ENCODE measurements around the gene SPATA31D1.
A peak's percentile ranks its signal among the peaks of the same experiment; 100 is the strongest.

The SPATA31D1 gene

DNA sequence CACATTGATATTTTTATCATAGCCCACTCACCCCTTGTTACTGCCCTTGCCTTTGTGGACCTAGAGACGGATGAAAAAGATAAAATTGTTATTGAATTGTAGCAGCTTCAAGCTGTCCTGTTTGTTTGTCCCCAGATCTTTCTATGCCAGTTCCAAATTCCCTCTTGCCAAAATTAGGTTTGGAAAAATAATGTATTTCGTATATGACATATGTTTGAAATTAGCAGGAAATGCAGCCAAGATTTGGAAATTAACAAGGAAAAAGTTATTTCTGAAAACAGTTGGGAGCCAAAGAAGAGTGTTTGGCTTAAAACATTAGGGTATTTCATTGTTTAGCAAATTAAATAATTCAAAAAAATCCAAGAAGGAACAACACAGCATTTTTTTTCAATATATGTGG, 33.5 kb downstream of the SPATA31D1 start:
- DNase-seq = no peak

DNA sequence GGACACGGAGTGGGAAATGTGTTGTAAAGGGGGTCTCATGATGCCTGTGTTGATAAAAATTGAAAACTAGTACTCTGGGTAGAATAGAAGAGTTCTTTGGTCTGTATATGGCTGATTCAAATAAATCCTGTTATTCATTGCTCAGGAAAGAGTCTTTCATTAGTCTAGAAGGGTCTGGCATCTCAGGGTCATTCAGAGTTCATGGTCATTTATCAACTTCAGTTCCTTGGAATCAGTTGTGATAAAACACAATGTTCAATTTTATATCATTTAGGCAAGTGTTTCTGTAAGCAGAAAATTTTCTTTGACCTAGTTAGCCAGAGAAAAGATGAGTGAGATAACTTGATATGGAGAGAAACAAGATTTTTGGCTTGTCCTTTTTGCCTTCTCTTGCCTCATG, 36.3 kb downstream of the SPATA31D1 start:
- no peak for DNase-seq

DNA sequence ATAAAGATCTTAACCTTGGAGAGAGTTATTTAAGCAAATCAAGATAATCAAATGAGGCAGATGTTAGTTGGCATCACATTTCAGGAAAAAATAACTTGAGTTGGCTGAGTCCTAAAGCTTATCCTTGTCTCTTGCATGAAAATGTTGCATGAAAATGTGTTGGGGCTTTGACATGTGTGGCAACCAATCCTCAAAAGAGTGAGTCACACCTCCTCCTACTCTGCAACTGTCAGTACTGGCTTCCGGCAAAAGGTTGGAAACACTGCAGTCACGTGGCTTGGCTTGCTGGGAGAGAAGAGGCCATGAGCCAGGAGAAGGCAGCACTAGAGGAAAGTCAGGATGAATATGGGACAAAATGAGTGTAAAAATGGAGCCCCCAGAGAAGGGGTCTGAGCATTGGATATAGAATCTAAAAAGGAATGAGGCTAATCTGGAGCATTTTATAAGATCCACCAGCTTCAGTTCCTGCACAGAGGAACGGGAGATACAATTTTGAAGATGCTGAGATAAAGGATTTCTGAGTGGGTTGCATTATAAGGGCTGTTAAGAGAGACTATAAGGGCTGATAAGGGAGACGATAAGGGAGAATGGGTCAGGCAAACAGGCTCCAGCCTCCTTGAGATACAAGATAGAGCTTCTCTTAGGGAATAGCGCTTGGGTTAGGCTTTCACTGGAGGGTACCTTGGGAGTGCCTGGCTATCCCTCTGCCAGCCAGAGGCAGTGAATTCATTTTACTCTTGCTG, 43.1 kb downstream of the SPATA31D1 start:
- DNase-seq = peak; percentile 0

DNA sequence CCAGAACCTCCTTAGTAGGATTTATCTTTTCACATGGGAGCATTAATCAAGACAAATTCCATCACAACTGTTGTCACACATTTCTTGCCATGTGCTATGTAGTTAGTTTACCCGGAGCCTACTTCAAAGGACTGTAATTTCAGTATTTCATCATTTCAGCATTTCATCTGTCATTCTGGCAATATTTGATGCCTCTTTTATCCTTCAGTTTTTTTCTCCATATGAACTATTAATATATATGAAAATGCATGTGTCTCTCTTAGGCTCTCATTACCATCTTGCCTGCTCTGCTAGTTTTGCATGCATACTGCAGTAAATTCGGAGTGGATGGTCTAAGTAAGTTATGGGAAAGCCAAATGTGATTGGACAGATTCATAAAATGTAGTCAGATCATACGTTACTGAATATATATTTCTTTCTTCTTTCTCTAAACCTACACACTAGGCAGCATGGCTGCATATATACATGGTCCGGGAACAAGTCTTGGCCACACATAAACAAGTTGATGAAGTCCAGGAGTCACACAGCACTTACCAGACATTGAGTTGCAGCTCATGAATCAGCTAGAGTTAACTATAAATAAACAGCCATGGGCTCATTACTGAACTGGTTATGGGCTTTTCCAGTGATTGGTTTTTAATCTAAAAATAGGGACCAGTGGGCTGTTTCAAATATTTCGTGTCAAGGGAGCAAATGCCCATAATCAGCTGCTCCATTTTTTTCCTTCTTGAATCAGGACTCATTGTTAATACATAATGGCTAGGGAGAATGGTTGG, 46.6 kb downstream of the SPATA31D1 start:
- no peak for DNase-seq

DNA sequence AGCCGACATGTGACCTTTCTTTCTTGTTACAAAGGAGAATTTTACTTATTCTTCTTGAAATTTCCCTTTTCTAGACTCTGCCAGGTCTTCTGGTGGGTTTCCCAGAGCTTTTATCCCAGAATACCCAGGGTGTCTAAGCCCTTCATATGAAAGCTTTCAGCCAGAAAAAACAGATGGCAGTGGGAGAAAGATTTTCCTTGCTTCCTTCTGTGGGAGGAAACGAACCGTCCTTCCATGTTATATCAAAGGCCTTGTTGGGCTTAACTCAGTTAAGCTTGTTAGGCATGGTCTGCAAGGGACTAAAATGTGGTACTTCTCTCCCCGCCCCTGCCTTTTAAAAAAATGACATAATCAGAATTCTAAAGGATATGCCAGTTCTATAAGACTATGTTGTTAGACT, 47.5 kb downstream of the SPATA31D1 start:
- no peak for DNase-seq

DNA sequence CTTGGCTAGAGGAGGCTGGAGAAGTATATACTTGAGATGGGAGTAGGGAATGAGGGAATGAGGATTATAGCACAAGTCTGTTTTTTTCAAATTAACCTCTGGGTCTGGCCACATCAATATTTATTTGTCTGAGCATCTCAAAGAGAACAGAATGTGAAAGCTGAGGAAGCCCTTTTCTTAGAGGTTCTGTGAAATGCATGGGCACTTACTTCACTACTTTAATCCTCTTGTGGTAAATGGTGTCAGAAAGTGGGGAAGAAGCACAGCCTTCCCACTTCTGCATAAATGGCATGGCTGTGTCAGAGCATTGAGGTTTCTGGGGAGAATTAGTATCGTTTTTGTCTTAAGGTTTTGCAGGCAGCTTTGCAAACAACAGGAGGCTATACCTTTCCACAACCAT, 48.6 kb downstream of the SPATA31D1 start:
- no peak for DNase-seq

DNA sequence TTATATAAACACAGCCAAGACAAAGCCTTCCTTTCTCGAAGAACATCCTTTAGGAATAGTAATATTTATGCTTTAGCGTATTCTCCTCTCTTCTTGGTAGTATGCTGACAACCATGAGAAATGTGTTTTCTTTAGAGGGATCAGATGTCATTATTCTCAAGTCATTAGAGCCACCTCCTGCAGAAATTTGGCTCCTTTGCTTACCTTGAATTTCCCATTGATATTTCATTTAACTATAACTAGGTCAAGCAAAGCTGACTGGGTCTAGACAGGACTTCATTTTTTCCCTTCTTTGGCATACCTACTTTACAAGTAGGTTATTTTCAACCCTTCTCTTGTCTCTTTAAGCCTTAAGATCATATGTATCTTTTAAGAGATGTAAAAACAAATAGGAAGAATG, 50.3 kb downstream of the SPATA31D1 start:
- DNase-seq = no peak
